ENCODE measurements around the gene GPC1.

GPC1 gene

DNA sequence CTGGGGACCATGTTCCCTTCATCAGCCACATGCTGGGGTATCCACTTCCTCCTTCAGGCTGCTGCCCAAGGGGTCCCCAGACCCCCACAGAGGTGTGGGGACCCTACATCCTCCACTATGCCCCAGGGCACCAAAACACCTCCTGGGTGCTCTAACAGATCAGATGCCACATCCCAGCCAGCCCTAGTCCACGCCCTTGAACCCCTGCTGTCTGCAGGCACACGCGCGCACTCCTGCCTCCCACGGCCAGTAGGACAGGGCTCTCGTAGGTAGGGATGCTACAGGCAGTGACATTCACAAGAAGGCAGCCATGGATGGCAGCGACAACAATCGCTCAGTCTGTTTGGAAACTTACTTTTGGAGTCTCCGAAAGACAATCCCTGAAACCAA lies 3.0 kb upstream of the GPC1 start:
- no peak for DNase-seq

DNA sequence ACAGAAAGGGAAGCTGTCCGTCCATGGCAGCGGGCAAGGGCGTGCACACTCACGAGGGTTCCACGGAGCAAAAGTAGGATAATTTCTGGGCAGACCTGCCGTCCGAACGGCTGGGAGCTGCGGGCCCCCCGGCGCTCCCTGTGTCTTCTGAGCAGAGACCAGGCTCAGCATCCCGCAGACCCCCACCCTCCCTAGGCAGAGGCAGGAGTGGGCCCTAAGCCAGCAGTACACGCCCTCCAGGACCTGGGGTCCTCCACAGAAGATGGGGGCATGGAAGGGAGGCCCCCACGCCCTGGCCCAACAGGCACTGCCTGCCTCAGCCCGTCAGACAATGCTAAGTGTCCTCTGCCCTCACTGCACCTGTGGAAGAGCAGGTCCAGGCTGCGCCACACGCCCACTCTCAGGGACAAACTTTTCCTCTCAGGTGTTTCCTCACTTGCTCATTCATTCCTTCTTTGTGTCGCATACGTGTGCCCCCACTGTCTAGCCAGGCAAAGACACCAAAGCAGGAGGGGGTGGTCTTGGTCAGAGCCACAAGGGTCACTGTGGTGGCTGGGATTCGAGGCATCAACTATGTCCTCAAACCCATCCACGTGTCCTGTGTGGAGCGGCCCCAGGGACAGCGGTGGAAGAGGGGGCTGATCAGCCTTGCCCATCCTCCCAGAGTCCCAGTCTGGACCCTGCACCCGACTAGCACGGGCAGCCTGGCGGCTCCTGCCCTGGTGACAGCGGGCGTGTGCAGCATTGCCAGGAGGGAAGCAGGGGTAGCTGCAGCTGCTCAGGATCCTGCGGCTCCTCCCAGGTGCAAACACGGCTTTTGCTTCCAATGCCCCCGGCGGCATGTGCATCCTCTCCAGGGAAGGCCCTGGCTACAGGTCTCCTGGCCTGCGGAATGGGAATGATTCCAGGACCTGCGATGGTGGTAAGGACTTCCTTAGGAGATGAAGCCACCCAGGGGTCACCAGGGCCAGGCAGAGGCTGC lies 2.4 kb upstream of the GPC1 start:
- no peak for DNase-seq

DNA sequence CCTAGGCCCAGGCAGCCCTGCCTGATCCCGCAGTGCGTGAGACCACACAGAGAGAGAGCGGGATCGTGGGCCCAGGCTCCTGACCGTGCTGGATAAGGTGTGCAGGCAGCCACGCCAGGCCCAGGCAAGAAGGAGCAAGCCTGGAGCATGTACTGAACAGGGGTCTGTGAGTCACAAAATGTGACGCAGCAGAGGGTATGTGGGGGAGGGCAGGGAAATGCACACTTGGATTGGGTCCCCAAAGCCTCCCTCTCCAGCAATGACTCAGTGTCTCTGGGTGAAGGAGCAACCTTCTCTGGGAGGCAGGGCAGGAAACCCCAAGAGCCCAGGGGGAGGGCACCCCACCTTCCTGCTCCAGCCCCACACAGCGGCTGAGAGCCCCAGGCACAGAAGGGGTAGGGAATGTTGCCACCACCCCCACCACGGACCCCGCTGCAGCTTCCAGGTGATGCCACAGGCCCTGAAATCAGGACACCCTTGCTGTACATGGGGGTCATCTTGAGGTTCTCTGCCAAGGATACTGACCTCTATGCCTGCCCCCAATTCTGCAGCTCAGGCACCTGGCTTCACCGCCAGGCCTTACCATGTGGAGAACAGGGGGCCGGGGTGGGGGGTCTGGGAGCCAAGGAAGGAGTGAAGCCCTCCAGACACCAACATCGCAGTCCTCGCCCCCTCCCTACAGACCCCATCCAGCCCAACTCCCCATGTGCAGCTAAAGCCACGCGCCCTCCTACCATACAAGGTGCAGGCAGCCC lies 1.3 kb upstream of the GPC1 start:
- DNase-seq, result no peak

DNA sequence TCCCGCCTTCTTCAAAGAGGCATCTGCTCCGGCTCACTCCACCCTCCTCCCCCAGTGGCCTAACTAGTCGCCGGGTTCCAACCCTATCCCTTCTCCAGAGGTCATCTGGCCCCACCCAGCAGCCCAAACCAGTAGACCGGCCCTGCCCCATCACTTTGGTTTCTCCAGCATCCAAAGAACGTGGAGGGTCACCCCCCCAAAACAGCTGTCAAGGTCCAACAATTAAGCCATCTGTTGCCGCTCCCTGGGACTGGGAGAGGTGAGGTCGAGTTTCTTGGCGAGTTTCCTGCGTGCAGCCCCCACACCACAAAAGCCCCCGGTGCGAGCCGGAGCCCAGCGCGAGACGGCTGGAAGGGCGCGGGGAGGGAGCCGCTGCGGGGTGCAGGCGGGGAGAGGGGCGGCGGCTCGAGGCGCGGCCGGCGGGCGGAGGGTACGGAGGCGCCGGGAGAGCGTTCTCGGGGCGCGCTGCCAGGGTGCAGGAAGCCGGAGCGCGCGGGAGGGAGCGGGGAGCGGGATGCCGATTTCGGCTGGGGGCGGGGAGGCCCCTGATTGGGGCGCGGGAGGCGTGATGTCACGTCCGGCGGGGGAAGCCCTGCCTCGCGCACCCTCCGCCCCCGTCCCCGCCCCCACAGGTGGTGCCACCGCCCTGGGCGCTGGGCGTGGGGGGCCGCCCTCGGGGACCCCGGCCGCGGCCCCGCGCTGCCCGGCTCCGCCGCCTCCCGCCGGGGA lies 571 bp upstream of the GPC1 start:
- no peak for DNase-seq

DNA sequence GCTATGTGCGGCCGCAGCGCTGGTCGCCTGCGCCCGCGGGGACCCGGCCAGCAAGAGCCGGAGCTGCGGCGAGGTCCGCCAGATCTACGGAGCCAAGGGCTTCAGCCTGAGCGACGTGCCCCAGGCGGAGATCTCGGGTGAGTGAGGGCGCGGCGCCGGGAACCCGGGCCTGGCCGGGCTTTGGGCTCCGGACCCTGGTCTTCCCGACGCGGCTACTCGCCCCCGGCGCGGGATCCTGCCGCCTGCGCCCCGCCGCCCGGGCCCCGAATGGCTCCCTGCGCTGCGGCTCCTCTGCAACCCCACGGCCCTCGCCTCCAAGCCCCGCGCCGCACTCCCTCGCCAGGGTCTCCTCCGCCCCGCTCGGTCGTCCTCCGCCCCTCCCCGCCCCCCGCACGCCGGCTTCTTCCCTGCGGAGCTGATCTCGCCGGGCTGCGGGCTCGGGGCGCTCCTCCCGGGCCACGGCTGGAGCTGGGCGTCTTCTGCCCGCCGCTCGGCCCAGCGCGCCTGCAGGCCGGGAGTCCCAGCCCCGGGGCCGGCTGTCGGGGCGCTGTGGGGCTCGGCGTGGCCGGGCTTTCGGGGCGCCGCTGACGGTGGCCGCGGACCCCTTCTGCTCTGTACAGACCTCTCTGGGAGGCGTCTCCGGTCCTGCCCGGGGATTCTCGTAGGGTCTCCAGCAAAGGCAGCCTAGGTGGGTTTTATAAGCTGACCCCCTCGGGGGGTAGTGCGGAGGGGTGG lies 652 bp downstream of the GPC1 start:
- DNase-seq, result peak; percentile 48

DNA sequence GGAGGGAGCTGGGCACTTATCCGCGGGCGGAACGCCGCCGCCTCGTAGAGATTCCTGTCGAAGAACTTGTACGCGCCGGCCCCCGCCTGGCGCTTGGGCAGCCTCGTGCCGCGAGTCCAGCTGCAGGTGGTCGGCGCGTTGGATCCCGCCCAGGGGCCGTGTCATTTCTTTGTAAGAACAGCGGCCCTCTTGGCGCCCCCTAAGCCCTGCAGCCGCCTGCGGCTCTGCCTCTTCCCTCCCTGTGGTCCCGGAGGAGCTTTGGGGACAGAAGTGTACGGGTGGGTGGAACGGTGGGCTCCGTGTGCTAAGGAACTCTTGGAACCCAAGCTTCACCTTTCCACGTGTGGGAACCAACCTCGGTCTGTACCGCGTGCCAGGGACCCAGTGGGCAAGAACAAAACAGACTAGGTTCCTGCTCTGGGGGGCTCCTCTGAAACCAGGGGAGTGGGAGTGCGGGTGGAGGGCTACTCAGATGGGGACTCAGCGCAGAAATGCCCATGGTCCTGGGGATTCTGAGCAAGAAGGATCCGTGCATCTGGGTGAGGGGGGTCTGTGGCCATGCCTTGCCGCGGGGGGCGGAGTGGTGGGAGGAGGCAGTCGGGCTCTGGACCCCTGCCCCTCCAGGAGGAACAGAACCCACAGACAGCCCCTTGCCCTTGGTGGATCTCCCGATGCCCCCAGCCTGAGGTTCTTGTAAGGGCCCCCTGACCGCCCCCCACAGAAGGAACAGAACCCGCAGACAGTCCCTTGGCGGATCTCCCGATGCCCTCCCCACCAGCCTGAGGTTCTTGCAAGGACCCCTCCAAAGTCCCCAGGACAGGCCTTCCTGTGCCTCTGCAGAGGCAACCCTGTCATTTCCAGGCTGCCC lies 1.5 kb downstream of the GPC1 start:
- no peak for DNase-seq

DNA sequence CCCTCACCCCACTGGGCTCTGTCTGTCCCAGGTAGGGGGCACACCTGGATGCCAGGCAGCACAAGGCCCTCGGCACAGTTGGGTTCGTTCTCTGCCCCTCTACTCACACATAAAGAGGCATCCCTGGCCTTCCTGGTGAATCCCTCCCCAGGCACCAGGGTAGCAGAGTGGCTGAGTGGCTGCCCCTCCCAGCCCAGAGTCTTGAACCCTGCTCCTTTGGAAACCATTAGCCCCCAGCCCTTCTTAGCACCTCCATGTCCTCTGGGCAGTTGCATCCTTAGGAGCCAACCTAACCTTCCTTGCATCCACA lies 2.0 kb downstream of the GPC1 start:
- DNase-seq, result no peak

DNA sequence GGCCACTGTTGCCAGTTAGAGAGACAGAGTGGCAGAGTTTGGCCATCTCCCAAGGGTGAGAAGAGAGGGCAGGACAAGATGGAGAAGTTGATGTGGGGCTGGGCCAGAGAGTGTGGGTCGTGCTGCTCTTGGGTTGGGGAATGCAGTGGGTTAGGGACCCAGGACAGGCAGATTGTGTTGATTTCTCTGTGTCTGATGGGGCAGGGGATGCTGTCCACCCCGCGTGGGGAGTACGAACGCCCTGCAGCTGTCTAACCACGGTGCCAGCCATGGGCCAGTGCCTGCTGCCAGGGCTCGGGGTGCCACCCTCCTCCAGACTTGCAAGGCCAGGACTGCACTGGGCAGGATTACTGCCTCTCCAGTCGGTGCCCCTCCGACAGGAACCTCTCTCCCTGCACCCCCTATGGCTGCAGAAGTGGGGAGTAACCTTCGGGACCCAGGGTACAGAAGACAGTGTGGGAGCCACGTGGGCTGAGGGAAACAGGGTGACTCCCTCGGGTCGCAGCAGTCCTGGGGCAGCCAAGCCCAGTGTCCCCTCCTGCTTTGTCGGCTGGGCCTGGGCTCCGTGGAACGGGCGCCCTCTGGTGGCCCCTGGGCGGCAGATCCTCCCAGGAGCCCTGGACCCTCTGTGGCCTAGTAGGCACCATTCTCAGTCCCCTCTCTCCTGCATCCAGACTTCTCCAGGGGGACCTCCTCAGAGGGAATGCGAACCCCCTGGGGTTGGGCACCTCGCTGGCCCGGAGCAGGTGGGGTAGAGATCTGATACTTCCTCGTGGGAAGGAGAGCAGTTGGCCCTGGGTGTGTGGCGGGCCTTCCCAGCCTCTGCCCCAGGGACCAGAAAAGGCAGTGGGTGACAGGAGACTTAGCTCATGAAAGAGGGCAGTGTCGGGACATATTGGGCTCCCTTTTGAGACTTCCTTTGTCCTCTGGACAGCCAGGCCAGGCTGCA lies 2.7 kb downstream of the GPC1 start:
- DNase-seq, result peak; percentile 63

DNA sequence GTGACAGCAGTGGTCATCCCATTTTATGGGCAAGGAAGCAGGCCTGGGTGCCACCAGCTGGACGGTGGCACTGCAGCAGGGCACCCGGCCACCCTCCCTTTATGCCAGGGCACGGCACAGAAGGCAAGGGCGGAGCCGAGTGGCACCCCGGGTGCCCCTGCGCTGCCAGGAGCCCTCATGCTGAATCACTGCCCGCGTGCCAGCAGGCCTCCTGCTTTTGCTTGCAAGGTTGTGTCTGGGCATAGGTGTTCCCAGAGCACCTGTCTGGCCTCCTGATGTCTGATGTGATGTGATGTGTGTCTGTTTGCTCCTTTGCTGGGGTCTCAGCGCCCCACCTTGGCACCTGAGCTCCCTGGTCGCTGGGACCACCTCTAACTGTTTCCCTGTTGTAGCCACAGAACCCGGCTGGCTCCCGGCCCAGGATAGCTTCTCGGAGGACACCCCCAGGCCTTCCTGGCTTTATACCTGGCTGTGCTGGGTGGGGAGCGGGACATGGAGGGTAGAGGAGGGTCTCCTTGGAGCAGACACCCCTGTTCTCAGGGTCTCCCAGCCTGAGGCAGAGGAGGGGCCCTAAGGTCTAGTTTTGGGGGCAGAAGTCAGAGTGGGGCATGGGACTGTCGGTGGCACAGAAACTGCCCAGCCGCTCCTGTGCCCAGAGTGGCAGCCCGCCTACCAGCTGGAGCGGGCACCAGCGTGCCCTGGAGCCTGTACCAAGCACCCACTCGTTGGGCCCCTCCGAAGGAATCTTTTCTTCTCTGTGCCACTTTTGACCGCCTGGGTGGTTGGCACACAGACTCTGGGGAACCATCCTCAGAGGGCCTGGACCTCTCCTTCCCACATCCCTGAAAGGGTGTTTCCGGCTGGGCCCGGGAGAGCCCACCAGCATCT lies 3.6 kb downstream of the GPC1 start:
- no peak for DNase-seq

DNA sequence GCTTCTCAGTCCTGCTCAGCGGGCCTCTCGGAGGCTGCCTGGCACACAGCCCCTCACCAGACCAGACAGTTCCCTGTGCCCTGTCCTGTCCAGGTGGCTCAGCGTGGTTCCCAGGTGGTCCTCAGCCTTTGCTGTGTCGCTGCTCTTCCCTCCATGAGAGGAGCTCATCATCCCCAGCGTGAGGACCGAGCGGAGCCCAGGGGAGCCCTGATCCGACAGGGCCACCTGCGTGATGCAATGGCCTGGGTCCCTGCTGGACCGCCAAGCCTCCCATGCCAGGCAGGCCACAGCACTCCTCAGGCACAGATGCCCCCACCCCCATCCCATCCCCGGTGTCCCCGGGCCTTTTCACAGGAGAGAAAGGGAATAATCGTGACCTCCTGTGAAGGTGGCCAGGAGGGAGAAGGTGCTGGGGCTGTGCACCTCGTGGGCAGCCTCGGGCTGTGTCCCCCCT lies 4.3 kb downstream of the GPC1 start:
- DNase-seq, result no peak

DNA sequence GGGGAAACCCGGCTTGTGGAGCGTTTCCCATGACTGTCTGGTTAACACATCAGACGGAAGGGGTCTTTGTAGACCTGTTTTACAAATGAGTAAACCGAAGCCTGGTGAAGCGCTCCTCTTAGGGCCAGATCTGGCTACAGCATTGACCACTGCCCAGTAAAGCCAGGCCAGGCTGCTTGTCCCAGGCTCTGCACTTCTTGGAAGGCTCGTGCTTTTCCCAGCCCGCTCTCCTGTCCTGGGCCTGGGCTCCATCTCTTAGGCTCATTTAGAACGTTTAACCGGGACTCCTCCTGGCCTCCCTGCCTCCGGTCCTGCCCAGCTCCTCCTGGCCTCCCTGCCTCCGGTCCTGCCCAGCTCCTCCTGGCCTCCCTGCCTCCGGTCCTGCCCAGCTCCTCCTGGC lies 4.8 kb downstream of the GPC1 start:
- DNase-seq, result no peak

DNA sequence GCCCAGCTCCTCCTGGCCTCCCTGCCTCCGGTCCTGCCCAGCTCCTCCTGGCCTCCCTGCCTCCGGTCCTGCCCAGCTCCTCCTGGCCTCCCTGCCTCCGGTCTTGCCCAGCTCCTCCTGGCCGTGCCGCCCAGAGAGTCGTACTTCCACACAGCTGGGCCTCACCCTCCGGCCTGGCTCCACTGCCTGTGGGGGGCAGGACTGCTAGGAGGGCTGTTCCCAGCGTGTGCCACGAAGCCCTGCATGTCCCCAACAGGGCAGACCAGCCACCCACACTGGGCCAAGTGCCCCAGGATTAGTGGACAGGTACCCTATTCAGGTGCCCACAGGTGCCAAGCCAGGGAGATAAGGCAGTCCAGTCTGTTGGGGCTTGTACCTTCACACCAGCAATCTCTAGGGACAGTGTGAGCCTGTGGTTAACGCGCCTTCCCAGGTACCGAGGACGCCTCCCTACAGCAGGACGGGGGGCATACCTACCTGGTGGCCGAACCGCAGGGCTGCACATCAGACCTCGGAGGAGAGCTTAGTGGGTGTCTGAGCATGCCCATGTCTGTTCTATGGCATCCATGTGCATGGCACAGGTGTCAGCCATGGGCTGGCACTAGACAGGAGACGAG lies 5.3 kb downstream of the GPC1 start:
- no peak for DNase-seq

DNA sequence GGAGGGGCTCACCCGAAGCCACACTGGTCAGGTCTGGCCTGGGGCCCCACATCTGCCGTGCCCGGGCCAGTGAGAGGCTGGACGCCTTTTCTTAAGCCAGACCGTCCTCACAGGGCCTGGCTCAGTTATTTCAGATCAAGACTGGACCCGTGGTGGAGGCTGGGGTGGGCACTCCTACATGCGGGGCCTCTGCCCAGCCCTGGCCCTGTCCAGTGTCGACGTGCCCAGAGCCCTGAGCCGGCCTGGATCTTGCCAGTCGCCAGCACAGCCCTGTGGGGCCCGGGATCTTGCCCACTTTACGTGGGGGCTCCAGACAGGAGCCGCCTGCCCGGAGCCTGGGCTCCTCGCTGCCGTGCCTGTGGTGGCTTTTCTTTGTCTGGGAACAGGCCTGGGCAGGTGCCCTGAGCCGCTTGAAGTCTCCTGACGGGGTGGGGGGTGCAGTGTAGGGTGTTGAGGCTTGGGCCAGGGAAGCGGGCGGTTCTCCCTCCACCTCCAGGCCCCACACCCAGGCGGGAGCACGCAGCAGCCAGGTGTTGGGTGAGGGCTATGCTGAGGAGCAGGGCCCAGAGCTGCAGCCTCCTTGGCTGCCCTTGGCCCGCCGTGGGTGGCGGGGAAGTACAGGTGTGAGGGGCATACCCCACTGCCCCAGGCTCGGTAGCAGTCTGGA lies 6.0 kb downstream of the GPC1 start:
- DNase-seq, result no peak

DNA sequence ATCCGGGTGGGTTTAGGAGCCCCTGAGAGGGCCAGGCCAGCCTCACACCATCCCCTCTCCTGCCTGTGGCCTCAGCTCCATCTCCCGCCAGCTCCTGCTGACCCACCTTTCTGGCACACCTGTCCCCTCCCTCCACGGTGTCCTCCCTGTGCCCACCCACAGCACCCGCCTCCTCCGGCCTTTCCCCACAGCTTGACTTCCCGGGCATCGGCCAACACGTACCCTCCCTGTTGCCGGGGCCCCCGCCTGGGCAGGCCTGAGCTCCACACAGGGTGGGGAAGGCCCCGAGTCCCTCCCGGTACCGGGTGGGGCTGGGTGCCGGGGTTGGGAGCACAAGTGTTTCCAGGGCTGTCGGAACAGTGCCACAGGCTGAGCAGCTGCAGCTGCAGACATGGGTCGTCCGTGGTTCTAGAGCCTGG lies 6.5 kb downstream of the GPC1 start:
- no peak for DNase-seq

DNA sequence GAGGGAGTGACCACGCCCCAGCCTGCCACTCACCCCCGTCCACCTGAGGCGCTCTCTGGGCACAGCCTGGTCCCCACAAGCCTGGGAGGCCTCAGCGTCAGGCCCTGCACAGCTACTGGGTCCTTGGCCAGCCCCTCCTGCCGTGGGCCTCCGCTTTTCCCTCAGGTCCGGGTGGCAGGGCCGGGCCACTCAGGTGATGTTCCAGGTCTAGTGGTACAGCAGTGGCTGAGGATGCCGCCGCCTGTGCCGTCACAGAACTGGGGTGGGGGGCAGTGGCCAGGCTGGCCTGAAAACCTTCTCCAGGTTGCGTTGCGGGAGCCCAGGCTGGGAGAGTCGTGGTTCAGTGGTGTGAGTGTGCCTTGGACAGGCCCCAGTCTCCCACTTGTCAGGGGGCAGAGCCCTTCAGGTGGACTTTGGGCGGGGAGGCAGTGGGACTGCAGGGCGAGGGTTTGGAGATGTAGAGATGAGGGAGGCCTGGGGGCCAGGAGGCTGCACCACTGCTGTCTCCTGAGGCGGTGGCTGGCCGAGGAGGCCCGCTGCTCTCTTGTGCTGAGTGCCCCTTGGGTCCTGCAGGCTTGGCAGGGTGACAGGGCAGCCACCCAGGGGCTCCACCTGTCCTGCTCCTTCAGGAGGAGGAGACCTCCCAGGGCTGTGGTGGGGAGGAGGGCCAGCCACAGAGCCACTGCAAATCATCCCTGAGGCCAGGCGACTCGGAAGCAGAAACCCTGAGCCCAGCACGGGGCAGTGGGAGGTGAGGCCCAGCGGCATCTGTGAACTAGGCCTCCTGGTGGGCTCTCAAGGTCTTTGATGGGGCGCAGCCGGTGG lies 7.6 kb downstream of the GPC1 start:
- DNase-seq, result no peak

DNA sequence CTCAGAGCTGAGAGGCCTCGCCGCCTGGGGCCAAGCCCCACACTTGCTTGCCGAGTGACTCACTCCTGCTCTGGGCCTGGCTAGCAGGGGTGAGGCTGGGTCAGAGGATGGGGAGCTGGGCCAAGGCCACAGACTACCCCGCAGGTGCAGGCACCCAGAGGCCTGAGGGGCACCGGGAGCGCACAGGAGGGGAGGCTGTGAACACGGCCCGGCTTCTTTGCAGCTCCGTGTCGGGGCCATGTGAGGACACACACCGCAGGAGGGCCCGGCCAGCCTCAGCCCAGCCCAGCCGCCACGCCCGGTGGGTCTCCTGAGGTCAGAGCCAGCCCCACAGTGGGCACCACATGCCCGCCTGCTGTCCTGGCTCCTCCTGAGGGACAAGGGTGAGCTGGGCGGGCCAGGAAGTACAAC lies 8.4 kb downstream of the GPC1 start:
- DNase-seq, result no peak

DNA sequence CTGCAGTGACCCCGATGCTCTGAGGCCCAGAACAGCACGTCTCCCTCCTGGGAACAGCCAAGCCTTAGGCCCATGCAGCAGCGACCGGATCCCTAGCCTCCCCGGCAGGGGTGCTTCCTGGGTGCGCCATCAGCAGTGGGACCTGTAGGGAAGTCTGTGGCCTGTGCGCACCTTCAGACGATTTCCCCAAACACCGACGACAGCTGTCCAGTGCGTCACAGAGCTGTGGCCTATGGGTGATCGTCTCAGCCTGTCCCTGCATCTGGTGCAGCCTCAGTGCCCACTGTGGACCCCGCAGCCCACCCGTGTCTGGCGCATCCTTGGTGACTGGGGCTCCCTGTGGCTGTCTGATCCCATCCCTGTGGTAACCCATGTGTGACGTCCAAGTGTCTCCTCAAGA lies 9.0 kb downstream of the GPC1 start:
- DNase-seq, result no peak
